HG03571 (cell line): Measurements from ENCODE around the gene ZNF536.
"Not testable (repeated sequence)": the region's sequence is repeated elsewhere in the genome, so short reads cannot be mapped to it uniquely, and the experiment has no call there.

ENCODE experiments used
- ATAC-seq: cut with Tn5 transposase; IDR thresholded peaks from one replicate; pipeline ENCODE4 v1.9.1; 2021; ENCODE audit not compliant: unreplicated experiment

The ZNF536 gene

GRCh38 chr19:30473334-30473867 is 101.2 kb downstream of the ZNF536 start:
- ATAC-seq: no peak

- no peak for ATAC-seq
Measured at GRCh38 chr19:30476997-30477396, 104.8 kb downstream of the ZNF536 start.

GRCh38 chr19:30479231-30479630 is 107.0 kb downstream of the ZNF536 start:
- no peak for ATAC-seq

- no peak for ATAC-seq
Measured at GRCh38 chr19:30480097-30480496, 107.9 kb downstream of the ZNF536 start.

- ATAC-seq: no peak
Measured at GRCh38 chr19:30481063-30481462, 108.9 kb downstream of the ZNF536 start.

GRCh38 chr19:30481823-30482222 is 109.6 kb downstream of the ZNF536 start:
- no peak for ATAC-seq

- ATAC-seq: no peak
Measured at GRCh38 chr19:30482956-30483355, 110.8 kb downstream of the ZNF536 start.

GRCh38 chr19:30486250-30486649 is 114.1 kb downstream of the ZNF536 start:
- ATAC-seq: not testable (repeated sequence)

GRCh38 chr19:30487178-30487577 is 115.0 kb downstream of the ZNF536 start:
- no peak for ATAC-seq

GRCh38 chr19:30488191-30488590 is 116.0 kb downstream of the ZNF536 start:
- no peak for ATAC-seq

- no peak for ATAC-seq
Measured at GRCh38 chr19:30490760-30491159, 118.6 kb downstream of the ZNF536 start.

GRCh38 chr19:30492586-30493270 is 120.5 kb downstream of the ZNF536 start:
- ATAC-seq: no peak

- no peak for ATAC-seq
Measured at GRCh38 chr19:30497034-30497433, 124.8 kb downstream of the ZNF536 start.

- not testable (repeated sequence) for ATAC-seq
Measured at GRCh38 chr19:30498085-30498484, 125.9 kb downstream of the ZNF536 start.

- no peak for ATAC-seq
Measured at GRCh38 chr19:30498707-30499106, 126.5 kb downstream of the ZNF536 start.

- no peak for ATAC-seq
Measured at GRCh38 chr19:30504272-30504671, 132.1 kb downstream of the ZNF536 start.

GRCh38 chr19:30512176-30513081 is 140.2 kb downstream of the ZNF536 start:
- ATAC-seq: no peak

GRCh38 chr19:30513082-30513411 is 140.9 kb downstream of the ZNF536 start:
- ATAC-seq: no peak

GRCh38 chr19:30516111-30516510 is 143.9 kb downstream of the ZNF536 start:
- no peak for ATAC-seq

- no peak for ATAC-seq
Measured at GRCh38 chr19:30516531-30516930, 144.3 kb downstream of the ZNF536 start.

- no peak for ATAC-seq
Measured at GRCh38 chr19:30518965-30519606, 146.9 kb downstream of the ZNF536 start.
